ENCODE results near the gene RIC8A. TPM values are rescaled to one million over a fixed set of nuclear protein-coding genes. Genes with fewer than 3 reads are reported as not detected.

RIC8A gene
- total and polyA plus RNA-seq, 2 of the 13 experiments (the other 11 are each of a cell fraction or from before 2014, with no cell fraction given), result 62.1 to 63.8 TPM

DNA sequence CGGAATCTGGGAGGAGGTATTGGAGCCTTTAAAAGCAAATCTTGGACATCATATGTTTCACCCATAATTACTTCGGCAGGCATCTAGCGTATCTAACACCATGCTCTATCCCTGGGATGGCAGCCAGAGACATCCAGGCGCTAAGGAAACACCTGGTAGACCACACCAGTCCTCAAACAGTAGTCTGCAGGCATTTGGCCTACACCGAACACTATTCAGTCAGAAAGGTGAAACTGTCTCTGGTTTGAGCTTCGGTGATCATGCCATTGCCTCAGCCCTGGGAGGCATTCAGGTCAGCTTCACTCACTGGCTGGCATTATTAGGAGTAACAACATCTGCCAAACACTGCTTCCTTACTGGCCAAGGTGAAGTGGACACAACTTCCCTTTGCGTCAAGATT is 16.9 kb downstream of the RIC8A start (continued):
- TF ChIP-seq TBX2 (CRISPR knock-in tag; IDR thresholded peaks at IDR 0.05; ENCODE audit: borderline replicate concordance), result no peak

DNA sequence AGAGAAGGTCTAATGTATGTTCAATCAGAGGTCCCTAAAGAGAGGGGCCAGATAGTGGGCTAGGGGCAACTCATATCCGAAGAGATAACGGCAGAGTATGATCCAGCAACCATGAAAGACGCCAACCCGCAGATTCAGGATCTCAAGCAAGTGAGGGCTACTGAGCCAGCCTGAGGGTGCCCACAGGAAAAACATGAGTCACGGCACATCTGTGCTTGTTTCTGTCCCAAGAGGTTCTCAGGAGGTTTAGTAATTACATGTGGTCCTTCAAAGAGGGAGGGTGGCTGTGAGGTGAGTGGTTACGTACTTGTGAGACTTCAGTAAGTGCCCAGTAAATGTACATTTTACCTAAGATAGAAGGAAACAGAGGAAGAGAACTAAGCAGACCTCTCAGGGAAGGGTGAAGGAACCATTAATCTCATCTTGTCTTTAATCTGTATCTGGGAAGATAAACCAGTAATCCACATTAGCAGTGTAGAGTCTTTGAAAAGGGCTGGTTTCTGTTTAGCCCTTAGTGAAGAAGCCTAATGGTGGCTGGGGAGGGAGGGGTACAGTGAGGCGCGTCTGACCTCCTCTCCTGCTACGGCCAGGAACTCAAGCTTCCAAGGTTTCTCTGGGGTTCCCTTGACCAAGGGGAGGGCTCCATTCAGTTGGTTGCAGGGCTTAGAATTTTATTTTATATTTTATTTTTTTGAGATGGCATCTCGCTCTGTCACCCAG is 18.4 kb downstream of the RIC8A start:
- BruUV-seq (replicated peaks), result no TSS peak
- Histone ChIP-seq H3K4me2 (ENCODE audit: low read depth, low read length) (no peak overlapping the region), H3K4me3 (replicated peaks in 1 of 3; ENCODE audit: insufficient read depth in 1 of 3, low read depth in 2 of 3, low read length in 3 of 3) (no peak overlapping the region), H3K9me3 (ENCODE audit: low read length) (no peaks in the 10 kb centered on the region), H3K27ac (ENCODE audit: extremely low read length, insufficient read depth, low read length) (no peak overlapping the region), H3K36me3 (replicated peaks in 1 of 2; ENCODE audit: control insufficient read depth in 1 of 2, insufficient read depth in 2 of 2, low read length in 2 of 2) (peaks cover 4 to 8% of the 10 kb centered on the region in 2 experiments; a peak in 4 of 5 replicates), H3K27me3 (ENCODE audit: control insufficient read depth in 1 of 2, insufficient read depth in 2 of 2, low read length in 2 of 2) (no peaks in the 10 kb centered on the region; a peak in 1 of 5 replicates), H3K79me2 (ENCODE audit: insufficient read depth, low read length) (no peaks in the 10 kb centered on the region), H2AFZ (ENCODE audit: low read length) (no peak overlapping the region), H3K9ac (ENCODE audit: insufficient read depth, low read depth, low read length) (no peak overlapping the region), H4K20me1 (ENCODE audit: insufficient read depth, low read length) (no peaks in the 10 kb centered on the region), H3K4me1 (ENCODE audit: insufficient read depth, low read length) (no peaks in the 10 kb centered on the region)
- no peak for FAIRE-seq
- intact Hi-C loops (cut with micrococcal nuclease; ENCODE audit: unreplicated experiment) (no loop called here), in situ Hi-C loops (cut with HindIII; ENCODE audit: extremely low pct_ligation_motif_present, low pct_unique_long_range_greater_than_20kb) (no loop called here)
- ChIA-PET CTCF (ENCODE audit: low intra/inter-chr PET ratio, low total read pairs) (no interaction called here), POLR2A (no interaction called here)
- no peak for ATAC-seq
- TF ChIP-seq ZNF530 (CRISPR knock-in tag; IDR thresholded peaks at IDR 0.05; ENCODE audit: low read depth) (no peak), ZNF557 (CRISPR knock-in tag; IDR thresholded peaks at IDR 0.05) (no peak), TEAD3 (CRISPR knock-in tag; optimal IDR thresholded peaks at IDR 0.05; ENCODE audit: borderline replicate concordance) (no peak), ZSCAN22 (CRISPR knock-in tag; IDR thresholded peaks at IDR 0.05) (no peak), ZFY (CRISPR knock-in tag; IDR thresholded peaks at IDR 0.05) (no peak), NFYB (CRISPR knock-in tag; IDR thresholded peaks at IDR 0.05) (no peak), SP2 (CRISPR knock-in tag; IDR thresholded peaks at IDR 0.05) (no peak), ZNF564 (CRISPR knock-in tag; IDR thresholded peaks at IDR 0.05) (no peak), JUN (CRISPR knock-in tag; IDR thresholded peaks at IDR 0.05) (no peak), KDM6A (CRISPR knock-in tag; IDR thresholded peaks at IDR 0.05; ENCODE audit: low read depth) (no peak)
- TF ChIP-seq, protein P1, sequence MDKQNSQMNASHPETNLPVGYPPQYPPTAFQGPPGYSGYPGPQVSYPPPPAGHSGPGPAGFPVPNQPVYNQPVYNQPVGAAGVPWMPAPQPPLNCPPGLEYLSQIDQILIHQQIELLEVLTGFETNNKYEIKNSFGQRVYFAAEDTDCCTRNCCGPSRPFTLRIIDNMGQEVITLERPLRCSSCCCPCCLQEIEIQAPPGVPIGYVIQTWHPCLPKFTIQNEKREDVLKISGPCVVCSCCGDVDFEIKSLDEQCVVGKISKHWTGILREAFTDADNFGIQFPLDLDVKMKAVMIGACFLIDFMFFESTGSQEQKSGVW (CRISPR knock-in tag; IDR thresholded peaks at IDR 0.05; ENCODE audit: borderline replicate concordance), result no peak
- TF ChIP-seq, protein P2, sequence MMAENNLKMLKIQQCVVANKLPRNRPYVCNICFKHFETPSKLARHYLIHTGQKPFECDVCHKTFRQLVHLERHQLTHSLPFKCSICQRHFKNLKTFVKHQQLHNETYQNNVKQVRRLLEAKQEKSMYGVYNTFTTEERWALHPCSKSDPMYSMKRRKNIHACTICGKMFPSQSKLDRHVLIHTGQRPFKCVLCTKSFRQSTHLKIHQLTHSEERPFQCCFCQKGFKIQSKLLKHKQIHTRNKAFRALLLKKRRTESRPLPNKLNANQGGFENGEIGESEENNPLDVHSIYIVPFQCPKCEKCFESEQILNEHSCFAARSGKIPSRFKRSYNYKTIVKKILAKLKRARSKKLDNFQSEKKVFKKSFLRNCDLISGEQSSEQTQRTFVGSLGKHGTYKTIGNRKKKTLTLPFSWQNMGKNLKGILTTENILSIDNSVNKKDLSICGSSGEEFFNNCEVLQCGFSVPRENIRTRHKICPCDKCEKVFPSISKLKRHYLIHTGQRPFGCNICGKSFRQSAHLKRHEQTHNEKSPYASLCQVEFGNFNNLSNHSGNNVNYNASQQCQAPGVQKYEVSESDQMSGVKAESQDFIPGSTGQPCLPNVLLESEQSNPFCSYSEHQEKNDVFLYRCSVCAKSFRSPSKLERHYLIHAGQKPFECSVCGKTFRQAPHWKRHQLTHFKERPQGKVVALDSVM (CRISPR knock-in tag; IDR thresholded peaks at IDR 0.05), result no peak
- TF ChIP-seq, protein P3, sequence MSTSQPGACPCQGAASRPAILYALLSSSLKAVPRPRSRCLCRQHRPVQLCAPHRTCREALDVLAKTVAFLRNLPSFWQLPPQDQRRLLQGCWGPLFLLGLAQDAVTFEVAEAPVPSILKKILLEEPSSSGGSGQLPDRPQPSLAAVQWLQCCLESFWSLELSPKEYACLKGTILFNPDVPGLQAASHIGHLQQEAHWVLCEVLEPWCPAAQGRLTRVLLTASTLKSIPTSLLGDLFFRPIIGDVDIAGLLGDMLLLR (CRISPR knock-in tag; IDR thresholded peaks at IDR 0.05), result no peak
- TF ChIP-seq, protein P4, sequence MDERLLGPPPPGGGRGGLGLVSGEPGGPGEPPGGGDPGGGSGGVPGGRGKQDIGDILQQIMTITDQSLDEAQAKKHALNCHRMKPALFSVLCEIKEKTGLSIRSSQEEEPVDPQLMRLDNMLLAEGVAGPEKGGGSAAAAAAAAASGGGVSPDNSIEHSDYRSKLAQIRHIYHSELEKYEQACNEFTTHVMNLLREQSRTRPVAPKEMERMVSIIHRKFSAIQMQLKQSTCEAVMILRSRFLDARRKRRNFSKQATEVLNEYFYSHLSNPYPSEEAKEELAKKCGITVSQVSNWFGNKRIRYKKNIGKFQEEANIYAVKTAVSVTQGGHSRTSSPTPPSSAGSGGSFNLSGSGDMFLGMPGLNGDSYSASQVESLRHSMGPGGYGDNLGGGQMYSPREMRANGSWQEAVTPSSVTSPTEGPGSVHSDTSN (CRISPR knock-in tag; IDR thresholded peaks at IDR 0.05), result no peak
- TF ChIP-seq, protein P5, sequence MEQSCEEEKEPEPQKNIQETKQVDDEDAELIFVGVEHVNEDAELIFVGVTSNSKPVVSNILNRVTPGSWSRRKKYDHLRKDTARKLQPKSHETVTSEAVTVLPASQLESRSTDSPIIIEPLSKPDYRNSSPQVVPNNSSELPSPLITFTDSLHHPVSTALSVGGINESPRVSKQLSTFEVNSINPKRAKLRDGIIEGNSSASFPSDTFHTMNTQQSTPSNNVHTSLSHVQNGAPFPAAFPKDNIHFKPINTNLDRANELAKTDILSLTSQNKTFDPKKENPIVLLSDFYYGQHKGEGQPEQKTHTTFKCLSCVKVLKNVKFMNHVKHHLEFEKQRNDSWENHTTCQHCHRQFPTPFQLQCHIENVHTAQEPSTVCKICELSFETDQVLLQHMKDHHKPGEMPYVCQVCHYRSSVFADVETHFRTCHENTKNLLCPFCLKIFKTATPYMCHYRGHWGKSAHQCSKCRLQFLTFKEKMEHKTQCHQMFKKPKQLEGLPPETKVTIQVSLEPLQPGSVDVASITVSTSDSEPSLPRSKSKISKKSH (CRISPR knock-in tag; IDR thresholded peaks at IDR 0.05; ENCODE audit: borderline replicate concordance), result no peak
- WGBS (ENCODE audit: low lambda C conversion rate), result over 99% methylated on average over 10 of the region's 10 CpGs
- no peak for DNase-seq (ENCODE audit: low spot score)
